Activated CD4-positive, alpha-beta T cell treated with anti-CD3 and anti-CD28 coated beads, Interleukin-2, amount 10 ng/mL, durations not matched to agents 7 days and 5 days (primary cell): ENCODE results near the gene MMRN2. TPM values are rescaled to one million over a fixed set of nuclear protein-coding genes. Genes with fewer than 3 reads are reported as not detected.
"Not testable (repeated sequence)": the region's sequence is repeated elsewhere in the genome, so short reads cannot be mapped to it uniquely, and the experiment has no call there.

Experiments used
- CTCF ChIA-PET: fragments of 350-600 bp; sonication (Branson Sonifier 250); formaldehyde crosslinking; loops from one replicate; lab custom pipeline; 2021; ENCODE audit warnings: antibody characterized with exemption; lab: Charles Lee
- POLR2A ChIA-PET: fragments of 350-600 bp; sonication (Branson Sonifier 250); formaldehyde crosslinking; loops from one replicate; lab custom pipeline; 2021; ENCODE audit warnings: antibody characterized with exemption; lab: Charles Lee
- DNase-seq: peaks from one replicate; pipeline ENCODE4 v3.0.0-alpha.2; 2020
- H3K27ac Mint-ChIP-seq: one replicate; pipeline ENCODE4 v1.8.0; 2021; ENCODE audit warnings: mild to moderate bottlenecking, moderate library complexity, mixed read lengths
- H3K27me3 Mint-ChIP-seq: one replicate; pipeline ENCODE4 v1.8.0; 2021; ENCODE audit warnings: mixed read lengths
- H3K36me3 Mint-ChIP-seq: one replicate; pipeline ENCODE4 v1.8.0; 2021; ENCODE audit warnings: low read depth, mixed read lengths
- H3K4me1 Mint-ChIP-seq: one replicate; pipeline ENCODE4 v1.8.0; 2021; ENCODE audit warnings: mixed read lengths
- H3K4me3 Mint-ChIP-seq: one replicate; pipeline ENCODE4 v1.8.0; 2021; ENCODE audit warnings: mild to moderate bottlenecking, moderate library complexity, mixed read lengths
- H3K9me3 Mint-ChIP-seq: one replicate; pipeline ENCODE4 v1.8.0; 2021; ENCODE audit warnings: mixed read lengths
- total RNA-seq, 2 experiments: library from RNA; stranded (reverse); gene quantifications; one replicate each; pipeline ENCODE4 v1.2.3, GENCODE V29; 2021

Gene MMRN2
- total RNA-seq, 2 experiments from 2014 or later: not detected

- DNase-seq: peak; percentile 22
- peak overlapping the region; percentile 96 for H3K27ac Mint-ChIP-seq
- POLR2A ChIA-PET: no interaction called here
- peaks cover 3% of the 10 kb centered on the region for H3K27me3 Mint-ChIP-seq
- peaks cover 22% of the 10 kb centered on the region for H3K9me3 Mint-ChIP-seq
- peaks cover 9% of the 10 kb centered on the region for H3K36me3 Mint-ChIP-seq
- H3K4me1 Mint-ChIP-seq: peaks cover 10% of the 10 kb centered on the region
- CTCF ChIA-PET: interaction anchor here (1.5 kb wide), 1 partner anchor 10 kb away, joined by 4 read pairs; no protein-coding TSS in a partner anchor
- H3K4me3 Mint-ChIP-seq: peak overlapping the region; percentile 8
These were observed 7.1 kb downstream of the MMRN2 start for GRCh38 chr10:86950349-86950748.

- CTCF ChIA-PET: interaction anchor here (1.1 to 1.5 kb wide), 2 partner anchors 12 to 254 kb away, joined by 3 to 4 read pairs; no protein-coding TSS in a partner anchor
- POLR2A ChIA-PET, H3K4me3 Mint-ChIP-seq, H3K27me3 Mint-ChIP-seq, DNase-seq, H3K36me3 Mint-ChIP-seq: not testable (repeated sequence)
- peaks cover 17% of the 10 kb centered on the region for H3K4me1 Mint-ChIP-seq
- peak overlapping the region; percentile 47 for H3K27ac Mint-ChIP-seq
- H3K9me3 Mint-ChIP-seq: peaks cover 14% of the 10 kb centered on the region
These were observed 9.6 kb downstream of the MMRN2 start for GRCh38 chr10:86947806-86948205.

- no peak overlapping the region for H3K4me3 Mint-ChIP-seq
- peaks cover 3% of the 10 kb centered on the region for H3K27me3 Mint-ChIP-seq
- H3K36me3 Mint-ChIP-seq: peaks cover 2% of the 10 kb centered on the region
These were observed 10.9 kb downstream of the MMRN2 start for GRCh38 chr10:86946213-86947155.

GRCh38 chr10:86945361-86946212, 11.8 kb downstream of the MMRN2 start:
- peaks cover 3% of the 10 kb centered on the region for H3K27me3 Mint-ChIP-seq
- H3K4me3 Mint-ChIP-seq: no peak overlapping the region
- H3K9me3 Mint-ChIP-seq: peaks cover 2% of the 10 kb centered on the region
- no peak overlapping the region for H3K27ac Mint-ChIP-seq
- DNase-seq: no peak
- peaks cover 16% of the 10 kb centered on the region for H3K4me1 Mint-ChIP-seq
- ChIA-PET POLR2A (no interaction called here), CTCF (interaction anchor here (0.9 to 1.7 kb wide), 4 partner anchors 11 to 21 kb away, joined by 3 to 5 read pairs (median 4); partner anchors contain the start of gene MMRN2)
- peaks cover 2% of the 10 kb centered on the region for H3K36me3 Mint-ChIP-seq

More at GRCh38 chr10:86946213-86947155, 10.9 kb downstream of the MMRN2 start:
- POLR2A ChIA-PET: no interaction called here
- H3K9me3 Mint-ChIP-seq: peaks cover 2% of the 10 kb centered on the region
- no peak for DNase-seq
- peaks cover 17% of the 10 kb centered on the region for H3K4me1 Mint-ChIP-seq
- CTCF ChIA-PET: interaction anchor here (0.9 to 1.7 kb wide), 5 partner anchors 9 to 20 kb away, joined by 3 to 5 read pairs (median 4); partner anchors contain the start of gene MMRN2
- no peak overlapping the region for H3K27ac Mint-ChIP-seq

GRCh38 chr10:86944907-86945306, 12.5 kb downstream of the MMRN2 start:
- H3K4me3 Mint-ChIP-seq: no peak overlapping the region
- ChIA-PET POLR2A (no interaction called here), CTCF (interaction anchor here (1.7 kb wide), 1 partner anchor 18 kb away, joined by 4 read pairs; no protein-coding TSS in a partner anchor)
- peaks cover 12% of the 10 kb centered on the region for H3K4me1 Mint-ChIP-seq
- H3K27ac Mint-ChIP-seq: no peak overlapping the region
- peaks cover 3% of the 10 kb centered on the region for H3K27me3 Mint-ChIP-seq
- no peaks in the 10 kb centered on the region for H3K9me3 Mint-ChIP-seq
- DNase-seq: no peak
- H3K36me3 Mint-ChIP-seq: no peaks in the 10 kb centered on the region

- Mint-ChIP-seq H3K36me3 (no peaks in the 10 kb centered on the region), H3K4me1 (peaks cover 13% of the 10 kb centered on the region), H3K27me3 (peaks cover 3% of the 10 kb centered on the region), H3K27ac (no peak overlapping the region), H3K4me3 (no peak overlapping the region), H3K9me3 (no peaks in the 10 kb centered on the region)
- CTCF ChIA-PET: no interaction called here
- POLR2A ChIA-PET: no interaction called here
- DNase-seq: no peak
These were observed 12.9 kb downstream of the MMRN2 start for GRCh38 chr10:86944471-86944870.

GRCh38 chr10:86944031-86944419, 13.4 kb downstream of the MMRN2 start:
- peaks cover 3% of the 10 kb centered on the region for H3K27me3 Mint-ChIP-seq
- CTCF ChIA-PET: interaction anchor here (0.6 to 1.2 kb wide), 3 partner anchors 14 to 205 kb away, joined by 3 read pairs; partner anchors contain the start of gene SNCG
- peaks cover 13% of the 10 kb centered on the region for H3K4me1 Mint-ChIP-seq
- H3K9me3 Mint-ChIP-seq: no peaks in the 10 kb centered on the region
- POLR2A ChIA-PET: no interaction called here
- no peak overlapping the region for H3K27ac Mint-ChIP-seq
- H3K4me3 Mint-ChIP-seq: no peak overlapping the region
- DNase-seq: no peak
- H3K36me3 Mint-ChIP-seq: no peaks in the 10 kb centered on the region

GRCh38 chr10:86943316-86944030, 13.9 kb downstream of the MMRN2 start:
- H3K27me3 Mint-ChIP-seq: peaks cover 3% of the 10 kb centered on the region
- POLR2A ChIA-PET: no interaction called here
- DNase-seq: no peak
- no peak overlapping the region for H3K4me3 Mint-ChIP-seq
- H3K4me1 Mint-ChIP-seq: peaks cover 13% of the 10 kb centered on the region
- no peak overlapping the region for H3K27ac Mint-ChIP-seq
- CTCF ChIA-PET: interaction anchor here (0.5 to 1.6 kb wide), 5 partner anchors 13 to 1145 kb away, joined by 3 to 5 read pairs (median 3); partner anchors contain the start of genes MMRN2 and SNCG
- H3K36me3 Mint-ChIP-seq: no peaks in the 10 kb centered on the region
- H3K9me3 Mint-ChIP-seq: no peaks in the 10 kb centered on the region

- Mint-ChIP-seq H3K27ac (no peak overlapping the region), H3K27me3 (no peaks in the 10 kb centered on the region), H3K9me3 (no peaks in the 10 kb centered on the region), H3K36me3 (no peaks in the 10 kb centered on the region), H3K4me1 (peaks cover 10% of the 10 kb centered on the region), H3K4me3 (no peak overlapping the region)
- POLR2A ChIA-PET: no interaction called here
- no peak for DNase-seq
- CTCF ChIA-PET: interaction anchor here (1.1 to 1.6 kb wide), 3 partner anchors 14 to 24 kb away, joined by 3 to 5 read pairs (median 3); partner anchors contain the start of genes MMRN2 and SNCG
These were observed 14.7 kb downstream of the MMRN2 start for GRCh38 chr10:86942441-86943315.

GRCh38 chr10:86941991-86942421, 15.4 kb downstream of the MMRN2 start:
- Mint-ChIP-seq H3K27ac (no peak overlapping the region), H3K4me3 (no peak overlapping the region), H3K27me3 (no peaks in the 10 kb centered on the region), H3K9me3 (no peaks in the 10 kb centered on the region), H3K36me3 (no peaks in the 10 kb centered on the region), H3K4me1 (peaks cover 10% of the 10 kb centered on the region)
- ChIA-PET POLR2A (no interaction called here), CTCF (interaction anchor here (1.6 kb wide), 1 partner anchor 15 kb away, joined by 5 read pairs; the partner anchor contains the start of gene MMRN2)
- DNase-seq: no peak

- no peak for DNase-seq
- no peaks in the 10 kb centered on the region for H3K9me3 Mint-ChIP-seq
- H3K4me3 Mint-ChIP-seq: no peak overlapping the region
- ChIA-PET POLR2A (no interaction called here), CTCF (no interaction called here)
- no peaks in the 10 kb centered on the region for H3K27me3 Mint-ChIP-seq
- no peaks in the 10 kb centered on the region for H3K36me3 Mint-ChIP-seq
- peaks cover 10% of the 10 kb centered on the region for H3K4me1 Mint-ChIP-seq
- H3K27ac Mint-ChIP-seq: no peak overlapping the region
These were observed 16.0 kb downstream of the MMRN2 start for GRCh38 chr10:86941426-86941825.
